HL-60 (cell line): ENCODE results near the gene MARF1.

Source experiments
- DNase-seq, 2 experiments: peaks; one replicate each; pipeline ENCODE4 v3.0.0-alpha.2; 2010 to 2020; ENCODE audit warnings: low read depth in 1 of 2, low spot score in 1 of 2
- H3K27ac ChIP-seq: fragments of 250-450 bp; sonication (Bioruptor Pico); replicated peaks from 2 replicates; pipeline ENCODE4 v1.5.1; 2020; ENCODE audit warnings: mild to moderate bottlenecking, moderate library complexity
- H3K27me3 ChIP-seq: fragments of 250-450 bp; sonication (Bioruptor Pico); 2 replicates; pipeline ENCODE4 v1.5.1; 2021; ENCODE audit warnings: mild to moderate bottlenecking, moderate library complexity; ENCODE audit not compliant: insufficient read depth, poor library complexity, severe bottlenecking
- H3K4me3 ChIP-seq: replicated peaks from 2 replicates; pipeline ENCODE4 v1.5.1; 2011; ENCODE audit warnings: mild to moderate bottlenecking, control low read depth, low read length; ENCODE audit not compliant: insufficient read depth
- CTCF ChIP-seq: IDR thresholded peaks from one replicate; pipeline ENCODE4 v1.5.1; 2011; ENCODE audit warnings: low read length, control low read depth, inconsistent platforms; ENCODE audit not compliant: insufficient read depth
- GABPA ChIP-seq: IDR thresholded peaks from 2 replicates; pipeline ENCODE4 v1.6.1; 2012; ENCODE audit warnings: low read depth
- POLR2AphosphoS5 ChIP-seq: IDR thresholded peaks from 2 replicates; pipeline ENCODE4 v1.6.1; 2012; ENCODE audit warnings: low read depth
- REST ChIP-seq: IDR thresholded peaks from 2 replicates; pipeline ENCODE4 v1.6.1; 2012; ENCODE audit warnings: low read depth; ENCODE audit not compliant: insufficient replicate concordance
- SPI1 ChIP-seq: IDR thresholded peaks from 2 replicates; pipeline ENCODE4 v1.6.1; 2012; ENCODE audit warnings: low read depth, mild to moderate bottlenecking, borderline replicate concordance

Gene MARF1

DNA sequence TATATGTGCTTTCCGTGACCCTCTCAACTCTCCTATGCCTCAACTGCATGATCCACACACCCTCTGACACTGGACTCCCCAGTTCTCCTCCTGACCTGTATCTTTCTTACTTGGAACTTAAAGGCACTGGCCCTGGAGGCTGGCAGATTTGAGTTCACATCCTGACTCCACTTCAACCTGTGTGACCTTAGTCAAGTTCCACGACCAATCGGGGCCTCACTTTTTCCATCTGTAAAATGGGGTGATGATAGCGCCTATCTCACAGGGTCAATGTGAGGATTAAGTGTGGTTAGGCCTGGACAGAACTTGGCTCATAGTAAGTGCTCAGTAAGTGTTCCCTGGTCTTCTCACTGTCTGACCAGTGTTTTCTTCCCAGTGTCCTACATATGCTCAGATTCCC, 25.1 kb downstream of the MARF1 start:
- no peak for DNase-seq
- Histone ChIP-seq H3K27ac (no peak overlapping the region), H3K27me3 (no peaks in the 10 kb centered on the region), H3K4me3 (no peak overlapping the region)
- no peak for TF ChIP-seq REST
- no peak for TF ChIP-seq POLR2AphosphoS5
- no peak for TF ChIP-seq SPI1
- TF ChIP-seq GABPA, result no peak
- no peak for TF ChIP-seq CTCF

DNA sequence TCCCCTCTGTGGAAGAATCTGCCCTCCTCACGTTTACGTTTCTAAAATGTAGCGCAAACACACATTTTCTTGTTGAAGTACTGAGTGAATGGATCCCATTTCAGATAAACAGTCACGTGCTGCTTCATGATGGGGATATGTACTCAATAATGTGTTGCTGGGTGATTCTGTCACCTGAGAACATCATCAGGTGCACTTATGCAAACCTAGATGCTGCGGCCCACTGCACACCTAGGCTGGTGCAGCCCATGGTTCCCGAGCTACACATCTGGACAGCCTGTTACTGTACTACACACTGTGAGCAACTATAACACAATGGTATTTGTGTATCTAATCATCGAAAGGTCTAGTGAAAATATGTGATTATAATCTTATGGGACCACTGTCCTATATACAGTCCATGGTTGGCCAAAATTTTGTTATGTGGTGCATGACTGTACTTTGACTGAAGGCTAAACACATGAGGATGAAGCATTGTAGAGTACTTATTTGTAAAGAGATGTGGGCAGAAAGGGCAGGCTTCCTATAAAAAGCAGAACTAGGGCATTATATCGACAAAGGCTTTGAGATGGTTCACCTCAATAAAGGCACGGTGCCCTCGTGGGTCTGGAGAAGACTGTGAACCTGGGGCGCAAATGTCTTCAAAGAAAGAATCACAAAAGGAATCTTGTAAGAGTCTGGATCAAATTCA, 26.3 kb downstream of the MARF1 start:
- TF ChIP-seq GABPA (no peak), SPI1 (no peak), CTCF (no peak), REST (no peak), POLR2AphosphoS5 (no peak)
- Histone ChIP-seq H3K27ac (no peak overlapping the region), H3K27me3 (no peaks in the 10 kb centered on the region), H3K4me3 (no peak overlapping the region)
- no peak for DNase-seq

DNA sequence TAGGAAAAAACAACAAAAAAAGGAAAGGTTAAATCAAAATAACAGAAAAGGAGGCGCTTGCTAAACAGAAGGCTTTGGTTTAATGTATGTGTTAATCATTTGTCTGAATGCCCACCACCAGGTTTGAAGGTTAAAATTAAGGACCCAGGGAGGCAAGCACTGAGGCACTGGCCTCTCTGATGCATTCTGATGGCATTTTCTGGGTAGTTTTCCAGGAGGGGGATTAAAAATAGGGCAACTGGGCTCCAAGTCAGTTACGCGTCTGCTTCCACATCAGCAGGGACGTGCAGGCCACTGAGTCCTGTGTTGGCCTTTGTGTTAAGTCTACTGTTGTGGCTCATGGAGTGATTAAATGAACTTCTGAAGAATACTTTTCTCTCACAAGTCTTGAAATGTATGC, 26.9 kb downstream of the MARF1 start:
- no peak overlapping the region for H3K4me3 ChIP-seq
- no peak overlapping the region for H3K27ac ChIP-seq
- H3K27me3 ChIP-seq, result no peaks in the 10 kb centered on the region
- no peak for TF ChIP-seq CTCF
- DNase-seq, result no peak

- no peaks in the 10 kb centered on the region for H3K27me3 ChIP-seq
- TF ChIP-seq CTCF, result no peak
- no peak for TF ChIP-seq REST
- no peak for TF ChIP-seq GABPA
- TF ChIP-seq POLR2AphosphoS5, result no peak
- TF ChIP-seq SPI1, result no peak
- DNase-seq, result no peak
- H3K4me3 ChIP-seq, result no peak overlapping the region
- no peak overlapping the region for H3K27ac ChIP-seq
Observed at GRCh38 chr16:15613676-15614075, 29.3 kb downstream of the MARF1 start.
